Astrocyte (in vitro differentiated cells and primary cell): ENCODE results near the gene PLA2G2F.

Experiments
- EZH2 ChIP-seq: IDR thresholded peaks from 2 replicates; pipeline ENCODE4 v1.6.1; 2012; ENCODE audit warnings: mild to moderate bottlenecking, low read length, inconsistent platforms; ENCODE audit not compliant: insufficient read depth
- TF ChIP-seq, protein P1 (sequence below): IDR thresholded peaks from 2 replicates; pipeline ENCODE4 v1.5.1; 2011; ENCODE audit warnings: low read depth, mild to moderate bottlenecking, inconsistent platforms, low read length, moderate library complexity; ENCODE audit not compliant: insufficient read depth

DNA sequence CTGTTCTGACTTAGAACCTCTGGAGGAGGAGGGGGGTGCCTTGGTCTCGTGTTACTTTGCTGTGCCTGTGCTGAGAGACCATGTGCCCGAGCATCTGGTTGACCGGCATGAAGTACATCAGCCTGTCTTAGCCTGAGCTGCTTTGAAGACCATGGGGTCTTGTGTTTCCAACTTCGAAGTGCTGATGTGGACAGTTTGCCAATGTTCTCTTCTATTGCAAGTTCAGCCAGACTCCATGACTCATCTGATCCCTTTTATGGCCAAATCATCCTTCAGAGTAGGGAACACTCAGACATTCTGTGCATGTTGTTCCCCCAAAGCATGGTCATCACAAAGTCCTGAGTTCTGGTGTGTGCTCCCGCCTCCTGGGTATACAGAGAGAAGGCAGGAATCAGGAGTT is 53.2 kb downstream of the PLA2G2F start:
- TF ChIP-seq, protein P1, sequence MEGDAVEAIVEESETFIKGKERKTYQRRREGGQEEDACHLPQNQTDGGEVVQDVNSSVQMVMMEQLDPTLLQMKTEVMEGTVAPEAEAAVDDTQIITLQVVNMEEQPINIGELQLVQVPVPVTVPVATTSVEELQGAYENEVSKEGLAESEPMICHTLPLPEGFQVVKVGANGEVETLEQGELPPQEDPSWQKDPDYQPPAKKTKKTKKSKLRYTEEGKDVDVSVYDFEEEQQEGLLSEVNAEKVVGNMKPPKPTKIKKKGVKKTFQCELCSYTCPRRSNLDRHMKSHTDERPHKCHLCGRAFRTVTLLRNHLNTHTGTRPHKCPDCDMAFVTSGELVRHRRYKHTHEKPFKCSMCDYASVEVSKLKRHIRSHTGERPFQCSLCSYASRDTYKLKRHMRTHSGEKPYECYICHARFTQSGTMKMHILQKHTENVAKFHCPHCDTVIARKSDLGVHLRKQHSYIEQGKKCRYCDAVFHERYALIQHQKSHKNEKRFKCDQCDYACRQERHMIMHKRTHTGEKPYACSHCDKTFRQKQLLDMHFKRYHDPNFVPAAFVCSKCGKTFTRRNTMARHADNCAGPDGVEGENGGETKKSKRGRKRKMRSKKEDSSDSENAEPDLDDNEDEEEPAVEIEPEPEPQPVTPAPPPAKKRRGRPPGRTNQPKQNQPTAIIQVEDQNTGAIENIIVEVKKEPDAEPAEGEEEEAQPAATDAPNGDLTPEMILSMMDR: no peak
- no peak for TF ChIP-seq EZH2
